DOHH2 (cell line): ENCODE data around the gene PCDH8.

ENCODE experiments used
- H3F3A ChIP-seq: fragments of 200-600 bp; sonication (generic), shearing (Covaris generic); 2 replicates; pipeline ENCODE4 v1.6.0; 2016; ENCODE audit warnings: antibody characterized with exemption, mild to moderate bottlenecking; ENCODE audit not compliant: control insufficient read depth, insufficient read depth
- H3K27ac ChIP-seq: fragments of 200-600 bp; sonication (generic); 2 replicates; pipeline ENCODE4 v1.5.1; 2014; ENCODE audit warnings: low read depth, mild to moderate bottlenecking, low read length, moderate library complexity
- H3K27me3 ChIP-seq: fragments of 200-600 bp; sonication (generic); 2 replicates; pipeline ENCODE4 v1.6.1; 2014; ENCODE audit warnings: mild to moderate bottlenecking, low read length, mixed read lengths; ENCODE audit not compliant: control insufficient read depth
- H3K36me3 ChIP-seq: fragments of 200-600 bp; sonication (generic); 2 replicates; pipeline ENCODE4 v1.6.1; 2014; ENCODE audit warnings: mild to moderate bottlenecking, low read length, moderate library complexity, mixed read lengths; ENCODE audit not compliant: control insufficient read depth
- H3K4me1 ChIP-seq: fragments of 200-600 bp; sonication (generic); 2 replicates; pipeline ENCODE4 v1.6.1; 2014; ENCODE audit warnings: mild to moderate bottlenecking, low read length, mixed read lengths; ENCODE audit not compliant: control insufficient read depth
- H3K4me2 ChIP-seq: fragments of 200-600 bp; sonication (generic); 2 replicates; pipeline ENCODE4 v1.6.0; 2014; ENCODE audit warnings: mild to moderate bottlenecking, low read length, moderate library complexity
- H3K4me3 ChIP-seq: fragments of 200-600 bp; sonication (generic); 2 replicates; pipeline ENCODE4 v1.5.1; 2014; ENCODE audit warnings: mild to moderate bottlenecking, low read length, mixed read lengths
- H3K79me2 ChIP-seq: fragments of 200-600 bp; sonication (generic); 2 replicates; pipeline ENCODE4 v1.6.1; 2014; ENCODE audit warnings: mild to moderate bottlenecking, low read length, mixed read lengths; ENCODE audit not compliant: control insufficient read depth
- H3K9me2 ChIP-seq: fragments of 200-600 bp; sonication (generic); replicated peaks from 2 replicates; pipeline ENCODE4 v1.6.1; 2014; ENCODE audit warnings: mild to moderate bottlenecking, low read length, mixed read lengths; ENCODE audit not compliant: control insufficient read depth
- H3K9me3 ChIP-seq: fragments of 200-600 bp; sonication (generic); 2 replicates; pipeline ENCODE4 v1.6.1; 2014; ENCODE audit warnings: antibody characterized with exemption, low read length, mixed read lengths; ENCODE audit not compliant: control insufficient read depth, insufficient read depth
- H4K20me1 ChIP-seq: fragments of 200-600 bp; sonication (generic); 2 replicates; pipeline ENCODE4 v1.6.0; 2014; ENCODE audit warnings: low read depth, mild to moderate bottlenecking, antibody characterized with exemption, low read length, moderate library complexity; ENCODE audit not compliant: control insufficient read depth, insufficient read depth
- EZH2phosphoT487 ChIP-seq: fragments of 200-600 bp; sonication (generic); IDR thresholded peaks from 2 replicates; pipeline ENCODE4 v1.6.1; 2017; ENCODE audit warnings: borderline replicate concordance, mild to moderate bottlenecking, antibody characterized with exemption, low read length, moderate library complexity, mixed read lengths
- TF ChIP-seq, protein P1 (sequence below): fragments of 200-600 bp; sonication (generic); IDR thresholded peaks from one replicate; pipeline ENCODE4 v1.5.1; 2014; ENCODE audit warnings: antibody characterized with exemption, mild to moderate bottlenecking, low read depth, low read length; ENCODE audit not compliant: poor library complexity, severe bottlenecking

Gene PCDH8, protein sequence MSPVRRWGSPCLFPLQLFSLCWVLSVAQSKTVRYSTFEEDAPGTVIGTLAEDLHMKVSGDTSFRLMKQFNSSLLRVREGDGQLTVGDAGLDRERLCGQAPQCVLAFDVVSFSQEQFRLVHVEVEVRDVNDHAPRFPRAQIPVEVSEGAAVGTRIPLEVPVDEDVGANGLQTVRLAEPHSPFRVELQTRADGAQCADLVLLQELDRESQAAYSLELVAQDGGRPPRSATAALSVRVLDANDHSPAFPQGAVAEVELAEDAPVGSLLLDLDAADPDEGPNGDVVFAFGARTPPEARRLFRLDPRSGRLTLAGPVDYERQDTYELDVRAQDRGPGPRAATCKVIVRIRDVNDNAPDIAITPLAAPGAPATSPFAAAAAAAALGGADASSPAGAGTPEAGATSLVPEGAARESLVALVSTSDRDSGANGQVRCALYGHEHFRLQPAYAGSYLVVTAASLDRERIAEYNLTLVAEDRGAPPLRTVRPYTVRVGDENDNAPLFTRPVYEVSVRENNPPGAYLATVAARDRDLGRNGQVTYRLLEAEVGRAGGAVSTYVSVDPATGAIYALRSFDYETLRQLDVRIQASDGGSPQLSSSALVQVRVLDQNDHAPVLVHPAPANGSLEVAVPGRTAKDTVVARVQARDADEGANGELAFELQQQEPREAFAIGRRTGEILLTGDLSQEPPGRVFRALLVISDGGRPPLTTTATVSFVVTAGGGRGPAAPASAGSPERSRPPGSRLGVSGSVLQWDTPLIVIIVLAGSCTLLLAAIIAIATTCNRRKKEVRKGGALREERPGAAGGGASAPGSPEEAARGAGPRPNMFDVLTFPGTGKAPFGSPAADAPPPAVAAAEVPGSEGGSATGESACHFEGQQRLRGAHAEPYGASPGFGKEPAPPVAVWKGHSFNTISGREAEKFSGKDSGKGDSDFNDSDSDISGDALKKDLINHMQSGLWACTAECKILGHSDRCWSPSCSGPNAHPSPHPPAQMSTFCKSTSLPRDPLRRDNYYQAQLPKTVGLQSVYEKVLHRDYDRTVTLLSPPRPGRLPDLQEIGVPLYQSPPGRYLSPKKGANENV

DNA sequence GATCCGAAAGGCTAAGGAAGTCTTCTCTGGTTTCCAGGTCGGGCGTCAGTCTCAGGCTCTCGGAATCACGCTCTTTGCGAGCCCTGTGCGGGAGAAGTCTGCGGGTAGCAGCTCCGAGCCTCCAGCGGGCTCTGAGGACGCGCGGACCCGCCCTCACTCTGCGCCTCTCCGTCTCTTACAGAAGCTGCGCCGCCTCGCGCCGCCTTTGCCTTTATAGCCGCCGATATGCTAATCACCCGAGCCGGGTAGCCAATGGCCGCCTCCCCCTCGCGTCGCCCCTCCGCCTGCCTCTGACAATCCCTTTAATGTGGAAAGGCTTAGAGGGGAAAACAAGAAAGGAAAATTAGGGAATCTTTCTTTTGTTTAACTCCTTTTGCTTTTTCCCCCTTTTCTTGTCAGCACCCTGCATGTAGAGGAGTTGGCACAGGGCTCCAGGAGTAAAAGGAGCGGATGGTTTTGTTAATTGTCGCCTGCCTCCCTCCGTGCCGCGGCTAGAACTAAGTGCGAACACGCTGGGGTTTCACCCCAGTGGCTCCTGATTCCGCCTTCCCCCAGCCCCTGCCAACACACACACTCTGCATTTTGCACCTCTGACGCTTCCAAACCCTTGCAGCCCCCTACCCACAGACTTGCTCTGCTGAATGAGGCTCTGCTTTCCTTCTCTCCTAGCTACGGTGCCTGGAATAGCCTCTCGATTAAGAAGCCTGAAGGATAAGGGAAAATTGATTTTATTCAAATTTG lies at the start of gene PCDH8:
Gene PCDH8 (minus strand): TSS at position 186 of the 741 bp plus-strand sequence. CDS start 204 bp downstream, outside the sequence.
- no peaks in the 10 kb centered on the region for H3K79me2 ChIP-seq
- H3K4me2 ChIP-seq = no peak within 1 kb of the TSS
- no peaks in the 10 kb centered on the region for H3K4me1 ChIP-seq
- no peak within 1 kb of the TSS for H3K27ac ChIP-seq
- no peaks in the 10 kb centered on the region for H4K20me1 ChIP-seq
- no peaks in the 10 kb centered on the region for H3K36me3 ChIP-seq
- no peaks in the 10 kb centered on the region for H3K27me3 ChIP-seq
- TF ChIP-seq EZH2phosphoT487 = no peak
- TF ChIP-seq, protein P1, sequence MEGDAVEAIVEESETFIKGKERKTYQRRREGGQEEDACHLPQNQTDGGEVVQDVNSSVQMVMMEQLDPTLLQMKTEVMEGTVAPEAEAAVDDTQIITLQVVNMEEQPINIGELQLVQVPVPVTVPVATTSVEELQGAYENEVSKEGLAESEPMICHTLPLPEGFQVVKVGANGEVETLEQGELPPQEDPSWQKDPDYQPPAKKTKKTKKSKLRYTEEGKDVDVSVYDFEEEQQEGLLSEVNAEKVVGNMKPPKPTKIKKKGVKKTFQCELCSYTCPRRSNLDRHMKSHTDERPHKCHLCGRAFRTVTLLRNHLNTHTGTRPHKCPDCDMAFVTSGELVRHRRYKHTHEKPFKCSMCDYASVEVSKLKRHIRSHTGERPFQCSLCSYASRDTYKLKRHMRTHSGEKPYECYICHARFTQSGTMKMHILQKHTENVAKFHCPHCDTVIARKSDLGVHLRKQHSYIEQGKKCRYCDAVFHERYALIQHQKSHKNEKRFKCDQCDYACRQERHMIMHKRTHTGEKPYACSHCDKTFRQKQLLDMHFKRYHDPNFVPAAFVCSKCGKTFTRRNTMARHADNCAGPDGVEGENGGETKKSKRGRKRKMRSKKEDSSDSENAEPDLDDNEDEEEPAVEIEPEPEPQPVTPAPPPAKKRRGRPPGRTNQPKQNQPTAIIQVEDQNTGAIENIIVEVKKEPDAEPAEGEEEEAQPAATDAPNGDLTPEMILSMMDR = no peak
- no peaks in the 10 kb centered on the region for H3K9me2 ChIP-seq
- no peaks in the 10 kb centered on the region for H3F3A ChIP-seq
- no peak within 1 kb of the TSS for H3K4me3 ChIP-seq
- peaks cover 12% of the 10 kb centered on the region; the same call in 1 of the 2 replicates for H3K9me3 ChIP-seq

DNA sequence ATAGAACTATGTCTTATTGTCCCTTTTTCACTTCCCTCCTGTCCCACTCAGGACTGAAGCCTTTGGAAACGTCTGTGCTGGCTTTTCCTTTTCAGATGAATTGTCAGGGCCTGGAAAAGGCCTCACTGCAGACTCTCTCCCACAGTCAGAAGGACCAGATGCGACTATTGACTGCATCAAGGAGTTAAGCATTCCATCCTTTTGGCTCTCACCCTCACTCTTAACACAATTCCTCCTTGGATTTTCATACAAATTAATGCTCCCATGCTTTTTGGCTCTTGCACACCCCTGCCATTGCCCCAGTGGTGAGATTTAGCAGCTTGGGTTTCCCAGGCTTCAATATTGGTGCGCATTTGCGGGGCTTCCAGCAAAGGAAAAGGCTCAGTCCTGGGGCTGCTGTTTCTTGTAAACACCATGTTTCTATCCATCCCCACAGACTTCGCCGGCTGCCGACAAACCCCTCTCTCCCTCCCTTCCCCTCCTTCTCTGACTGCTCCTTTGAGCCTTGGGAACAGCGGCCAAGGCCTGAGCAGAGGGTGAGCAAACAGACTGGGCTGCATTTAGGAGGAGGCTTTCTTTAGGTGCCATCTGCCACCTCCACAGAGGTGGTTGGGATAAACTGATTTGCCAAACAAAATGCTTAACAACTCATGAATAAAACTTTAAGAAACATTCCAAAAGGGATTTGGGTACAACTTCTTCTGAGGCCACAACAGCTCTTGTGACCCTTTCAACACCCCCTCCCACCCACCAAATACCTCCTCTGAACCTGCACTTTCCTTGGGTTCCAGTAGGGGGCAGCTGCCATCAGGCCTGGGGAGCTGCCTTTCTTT lies 48.6 kb upstream of the PCDH8 start:
- no peaks in the 10 kb centered on the region for H3F3A ChIP-seq
- no peak overlapping the region for H3K4me2 ChIP-seq
- H3K27me3 ChIP-seq = no peaks in the 10 kb centered on the region
- H3K4me3 ChIP-seq = no peak overlapping the region
- H3K27ac ChIP-seq = no peak overlapping the region
- no peaks in the 10 kb centered on the region for H3K9me2 ChIP-seq
- no peaks in the 10 kb centered on the region for H3K79me2 ChIP-seq
- no peak for TF ChIP-seq EZH2phosphoT487
- TF ChIP-seq, protein P1 = peak; percentile 68
- H4K20me1 ChIP-seq = no peaks in the 10 kb centered on the region
- no peaks in the 10 kb centered on the region for H3K9me3 ChIP-seq
- no peaks in the 10 kb centered on the region for H3K36me3 ChIP-seq
- H3K4me1 ChIP-seq = no peaks in the 10 kb centered on the region

DNA sequence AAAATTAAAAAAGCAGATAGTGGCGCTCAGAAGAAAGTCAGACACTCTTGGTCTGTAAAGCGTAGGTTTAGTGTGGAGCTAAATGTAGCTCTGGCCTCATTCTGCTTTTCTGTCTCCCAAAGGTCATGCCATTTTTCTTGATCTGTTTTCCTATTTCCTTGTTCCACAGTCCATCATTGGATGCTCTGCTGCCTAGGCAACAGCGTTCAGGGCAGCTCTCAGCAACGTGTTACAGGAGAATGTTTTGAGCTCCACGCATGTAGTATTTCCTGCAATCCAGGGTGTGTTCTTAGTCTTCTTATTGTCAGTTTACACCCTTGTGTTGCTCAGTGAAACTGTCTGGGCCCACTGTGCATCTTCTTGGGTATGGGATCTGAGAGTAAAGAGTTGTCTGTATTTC lies 46.0 kb upstream of the PCDH8 start:
- no peaks in the 10 kb centered on the region for H3K9me2 ChIP-seq
- H3K36me3 ChIP-seq = no peaks in the 10 kb centered on the region
- no peak for TF ChIP-seq EZH2phosphoT487
- TF ChIP-seq, protein P1 = no peak
- H3K79me2 ChIP-seq = no peaks in the 10 kb centered on the region
- no peaks in the 10 kb centered on the region for H3K9me3 ChIP-seq
- H3K27ac ChIP-seq = no peak overlapping the region
- H3K4me1 ChIP-seq = no peaks in the 10 kb centered on the region
- no peaks in the 10 kb centered on the region for H3F3A ChIP-seq
- no peaks in the 10 kb centered on the region for H3K27me3 ChIP-seq
- H3K4me2 ChIP-seq = no peak overlapping the region
- H3K4me3 ChIP-seq = no peak overlapping the region
- H4K20me1 ChIP-seq = no peaks in the 10 kb centered on the region
